H1 (cell line): ENCODE measurements around the gene MCM3AP. TPM values are rescaled to one million over a fixed set of nuclear protein-coding genes. Genes with fewer than 3 reads are reported as not detected.

Experiments used
- CTCF ChIA-PET: fragments of 300-600 bp; sonication (Branson Sonifier 250); formaldehyde crosslinking; loops from one replicate; lab custom pipeline; 2021; ENCODE audit not compliant: partially characterized antibody; lab: Charles Lee
- POLR2A ChIA-PET: fragments of 300-600 bp; sonication (Branson Sonifier 250); formaldehyde crosslinking; loops from one replicate; lab custom pipeline; 2021; ENCODE audit warnings: inconsistent platforms; ENCODE audit not compliant: partially characterized antibody; lab: Charles Lee
- DNase-seq, 2 experiments: peaks; one replicate each; pipeline versions ENCODE4 v3.0.0 to v3.0.0-alpha.2; 2010 to 2022; ENCODE audit warnings: low spot score in 2 of 2, low read depth in 1 of 2, mixed read lengths in 1 of 2
- FAIRE-seq: peaks from 2 replicates; lab custom pipeline; 2011; peaks lifted over from hg19 to GRCh38; lab: Jason Lieb, UNC
- H2AFZ ChIP-seq: 2 replicates; pipeline ENCODE4 v1.8.1; 2012; ENCODE audit warnings: low read length, inconsistent platforms
- H2AK5ac ChIP-seq: 2 replicates; pipeline ENCODE4 v1.6.1; 2013; ENCODE audit warnings: low read depth, low read length
- H2BK120ac ChIP-seq: replicated peaks from 2 replicates; pipeline ENCODE3; 2013; ENCODE audit warnings: low read depth, low read length, inconsistent platforms
- H2BK12ac ChIP-seq: 2 replicates; pipeline ENCODE4 v1.6.1; 2013; ENCODE audit warnings: low read depth, low read length
- H2BK15ac ChIP-seq: 2 replicates; pipeline ENCODE4 v1.6.1; 2013; ENCODE audit warnings: low read length
- H2BK20ac ChIP-seq: 2 replicates; pipeline ENCODE4 v1.6.1; 2013; ENCODE audit warnings: low read length
- H2BK5ac ChIP-seq: 2 replicates; pipeline ENCODE4 v1.6.1; 2013; ENCODE audit warnings: low read depth, low read length
- H3K14ac ChIP-seq: 2 replicates; pipeline ENCODE4 v1.6.1; 2013; ENCODE audit warnings: inconsistent platforms; ENCODE audit not compliant: insufficient read length
- H3K18ac ChIP-seq: 2 replicates; pipeline ENCODE4 v1.6.1; 2013; ENCODE audit warnings: low read length; ENCODE audit errors: extremely low read depth
- H3K23ac ChIP-seq: 2 replicates; pipeline ENCODE4 v1.6.1; 2013; ENCODE audit warnings: inconsistent platforms; ENCODE audit not compliant: insufficient read length
- H3K23me2 ChIP-seq: 2 replicates; pipeline ENCODE4 v1.6.1; 2013; ENCODE audit warnings: low read depth, low read length
- H3K27ac ChIP-seq: 2 replicates; pipeline ENCODE4 v1.6.1; 2011; ENCODE audit warnings: low read depth, low read length, inconsistent platforms
- H3K27me3 ChIP-seq, 4 experiments: replicated peaks in 1 of 4; 1 replicate in 1 of 4; 2 replicates in 3 of 4; pipeline versions ENCODE4 v1.6.1 to v1.8.1; 2011 to 2013; ENCODE audit warnings: low read length in 3 of 4, mild to moderate bottlenecking in 3 of 4, inconsistent platforms in 2 of 4, mixed read lengths in 2 of 4, moderate library complexity in 1 of 4; ENCODE audit not compliant: control insufficient read depth in 3 of 4, insufficient read depth in 3 of 4; ENCODE audit errors: extremely low read depth in 1 of 4
- H3K36me3 ChIP-seq, 4 experiments: 2 replicates each; pipeline versions ENCODE4 v1.6.1 to v1.8.1; 2011 to 2013; ENCODE audit warnings: mild to moderate bottlenecking in 4 of 4, low read length in 3 of 4, moderate library complexity in 2 of 4, control low read depth in 1 of 4, inconsistent platforms in 1 of 4; ENCODE audit not compliant: insufficient read depth in 4 of 4, control insufficient read depth in 2 of 4
- H3K4ac ChIP-seq: replicated peaks from 2 replicates; pipeline ENCODE3; 2013; ENCODE audit warnings: low read length, low read depth, mixed read lengths, inconsistent platforms; ENCODE audit not compliant: insufficient read length
- H3K4me1 ChIP-seq, 4 experiments: replicated peaks in 1 of 4; 1 replicate in 1 of 4; 2 replicates in 3 of 4; pipeline versions ENCODE4 v1.6.1 to v1.8.1; 2011 to 2013; ENCODE audit warnings: low read length in 3 of 4, inconsistent platforms in 2 of 4, mixed read lengths in 1 of 4; ENCODE audit not compliant: insufficient read depth in 4 of 4, control insufficient read depth in 3 of 4
- H3K4me2 ChIP-seq, 2 experiments: 2 replicates each; pipeline versions ENCODE4 v1.6.1 to v1.8.1; 2011 to 2013; ENCODE audit warnings: low read depth in 2 of 2, low read length in 2 of 2, control low read depth in 1 of 2, inconsistent platforms in 1 of 2, mild to moderate bottlenecking in 1 of 2; ENCODE audit not compliant: insufficient read depth in 1 of 2
- H3K4me3 ChIP-seq, 4 experiments: fragments of 200-600, 300-600 bp in 1 of 4; sonication (generic), shearing (Covaris generic), sonication (Bioruptor Twin) in 1 of 4; 2 replicates each; pipeline versions ENCODE4 v1.5.1 to v1.8.1; 2011 to 2016; ENCODE audit warnings: low read length in 4 of 4, low read depth in 3 of 4, control low read depth in 2 of 4, inconsistent platforms in 2 of 4, mild to moderate bottlenecking in 2 of 4, mixed read lengths in 1 of 4, moderate library complexity in 1 of 4; ENCODE audit not compliant: insufficient read depth in 2 of 4; ENCODE audit errors: extremely low read depth in 1 of 4
- H3K56ac ChIP-seq: replicated peaks from 2 replicates; pipeline ENCODE3; 2013; ENCODE audit warnings: low read depth, mild to moderate bottlenecking, mixed read lengths, low read length, inconsistent platforms; ENCODE audit not compliant: insufficient read length
- H3K79me1 ChIP-seq: 2 replicates; pipeline ENCODE4 v1.6.1; 2013; ENCODE audit warnings: low read depth, low read length, control low read depth
- H3K79me2 ChIP-seq, 2 experiments: 2 replicates each; pipeline versions ENCODE4 v1.6.1 to v1.8.1; 2012 to 2013; ENCODE audit warnings: low read length in 2 of 2, mild to moderate bottlenecking in 2 of 2, inconsistent platforms in 1 of 2; ENCODE audit not compliant: insufficient read depth in 2 of 2, control insufficient read depth in 1 of 2
- H3K9ac ChIP-seq, 4 experiments: replicated peaks in 1 of 4; 1 replicate in 1 of 4; 2 replicates in 3 of 4; pipeline versions ENCODE4 v1.6.1 to v1.8.1; 2011 to 2013; ENCODE audit warnings: low read depth in 3 of 4, low read length in 3 of 4, control low read depth in 2 of 4, mild to moderate bottlenecking in 2 of 4, moderate library complexity in 2 of 4, inconsistent platforms in 1 of 4; ENCODE audit errors: extremely low read depth in 1 of 4
- H3K9me3 ChIP-seq, 2 experiments: 2 replicates each; pipeline versions ENCODE4 v1.6.1 to v1.8.1; 2012 to 2013; ENCODE audit warnings: mild to moderate bottlenecking in 2 of 2, moderate library complexity in 2 of 2, control low read depth in 1 of 2, inconsistent platforms in 1 of 2, low read depth in 1 of 2, low read length in 1 of 2, mixed read lengths in 1 of 2; ENCODE audit not compliant: insufficient read depth in 2 of 2
- H4K20me1 ChIP-seq, 2 experiments: replicated peaks in 1 of 2; 2 replicates each; pipeline versions ENCODE3 to v1.8.1; 2011 to 2013; ENCODE audit warnings: inconsistent platforms in 2 of 2, low read length in 2 of 2, mild to moderate bottlenecking in 1 of 2; ENCODE audit not compliant: insufficient read depth in 2 of 2, control insufficient read depth in 1 of 2
- H4K5ac ChIP-seq: 2 replicates; pipeline ENCODE4 v1.6.1; 2013; ENCODE audit warnings: low read length, low read depth, mixed read lengths, inconsistent platforms; ENCODE audit not compliant: insufficient read length
- H4K8ac ChIP-seq: 2 replicates; pipeline ENCODE4 v1.8.0; 2013; ENCODE audit warnings: mild to moderate bottlenecking, moderate library complexity, low read length, inconsistent platforms; ENCODE audit not compliant: insufficient read depth; ENCODE audit errors: extremely low read depth
- H4K91ac ChIP-seq: replicated peaks from 2 replicates; pipeline ENCODE3; 2013; ENCODE audit warnings: low read length, mixed read lengths, inconsistent platforms; ENCODE audit not compliant: insufficient read length
- ASH2L ChIP-seq: fragments of 200-600, 300-600 bp; sonication (generic); IDR thresholded peaks from one replicate; pipeline ENCODE4 v1.7.1; 2017; ENCODE audit warnings: low read length
- CHD2 ChIP-seq: IDR thresholded peaks from 2 replicates; pipeline ENCODE4 v1.6.1; 2012; ENCODE audit warnings: low read length, improper control_type of control experiment
- KDM4A ChIP-seq: IDR thresholded peaks from one replicate; pipeline ENCODE4 v1.7.1; 2012; ENCODE audit warnings: low read depth, mild to moderate bottlenecking, moderate library complexity, low read length, inconsistent platforms; ENCODE audit not compliant: severe bottlenecking
- KDM5A ChIP-seq: fragments of 200-600 bp; IDR thresholded peaks from 2 replicates; pipeline ENCODE4 v1.7.1; 2012; ENCODE audit warnings: mild to moderate bottlenecking, low read length, inconsistent platforms, mixed read lengths
- MAX ChIP-seq: IDR thresholded peaks from 2 replicates; pipeline ENCODE4 v1.6.1; 2012; ENCODE audit warnings: inconsistent platforms
- NRF1 ChIP-seq: IDR thresholded peaks from 2 replicates; pipeline ENCODE4 v1.6.1; 2011; ENCODE audit warnings: mild to moderate bottlenecking, low read depth, low read length, improper control_type of control experiment
- PHF8 ChIP-seq: fragments of 200-600 bp; sonication (generic); conservative IDR thresholded peaks from 2 replicates; pipeline ENCODE4 v1.7.1; 2012; ENCODE audit warnings: low read depth, mild to moderate bottlenecking, inconsistent platforms, low read length, moderate library complexity
- POLR2A ChIP-seq, 2 experiments: IDR thresholded peaks; 1 replicate in 1 of 2; 2 replicates in 1 of 2; pipeline ENCODE4 v1.6.1; 2011; ENCODE audit warnings: low read depth in 2 of 2, low read length in 2 of 2, mild to moderate bottlenecking in 2 of 2; ENCODE audit errors: control extremely low read depth in 1 of 2
- SAP30 ChIP-seq: fragments of 300-600 bp; sonication (generic); IDR thresholded peaks from 2 replicates; pipeline ENCODE4 v1.7.1; 2012; ENCODE audit warnings: low read length, moderate library complexity, mild to moderate bottlenecking, inconsistent platforms; ENCODE audit not compliant: insufficient read depth, insufficient replicate concordance
- SP1 ChIP-seq: IDR thresholded peaks from 2 replicates; pipeline ENCODE4 v1.6.1; 2011; ENCODE audit warnings: low read depth, low read length
- SRF ChIP-seq: IDR thresholded peaks from 2 replicates; pipeline ENCODE4 v1.6.1; 2011; ENCODE audit warnings: mild to moderate bottlenecking, low read depth, low read length, moderate library complexity
- TAF7 ChIP-seq: optimal IDR thresholded peaks from 2 replicates; pipeline ENCODE3; 2011; ENCODE audit warnings: low read depth, mild to moderate bottlenecking, inconsistent platforms, low read length, moderate library complexity, borderline replicate concordance
- WGBS, 2 experiments: shearing (Covaris generic) in 1 of 2; methylation state at CpG; one replicate each; pipeline versions ENCODE4 v1.1.6 to v1.1.7; 2013 to 2015; ENCODE audit warnings: low lambda C conversion rate in 2 of 2, mixed read lengths in 2 of 2, inconsistent platforms in 1 of 2, low coverage in 1 of 2, missing lambda C conversion rate in 1 of 2; ENCODE audit not compliant: insufficient replicate concordance in 2 of 2, insufficient coverage in 1 of 2, insufficient read length in 1 of 2; ENCODE audit errors: extremely low coverage in 1 of 2, missing lambda C conversion rate in 1 of 2; 5-methylcytosine and 5-hydroxymethylcytosine counted together
- polyA plus RNA-seq, 7 experiments: library from polyadenylated mRNA; depleted of rRNA in 3 of 7; stranded (reverse) in 5 of 7; unstranded in 2 of 7; fragments of >200 nt in 5 of 7; fragments of 200-250 nt in 2 of 7; gene quantifications; 1 replicate in 5 of 7; 2 replicates in 1 of 7; 4 replicates in 1 of 7; pipeline versions ENCODE4 v1.2.1 to v1.2.3, GENCODE V29; 2011 to 2013; ENCODE audit warnings: missing spikeins in 2 of 7, mixed read lengths in 2 of 7
- total RNA-seq: library from RNA; stranded (reverse); fragmentation: NEBNext Ultra II Directional; extraction: Animal tissue kit (Norgen Biotek cat#: 25700); gene quantifications from 2 replicates; pipeline ENCODE4 v1.2.1, GENCODE V29; 2021

The MCM3AP gene
- total and polyA plus RNA-seq, 2 of the 8 experiments (the other 6 are each of a cell fraction or from before 2014, with no cell fraction given), result 37.2 to 119 TPM

- Histone ChIP-seq H3K79me2 (peaks cover 11 to 56% of the 10 kb centered on the region in 2 experiments), H3K4me3 (peak within 1 kb of the TSS; percentile 92 to 96 (median 94)), H3K27me3 (no peaks in the 10 kb centered on the region), H2AK5ac (no peak within 1 kb of the TSS), H3K4me2 (peak within 1 kb of the TSS; percentile 78 to 97), H3K27ac (peak within 1 kb of the TSS; percentile 86), H3K56ac (peak within 1 kb of the TSS; percentile 88), H3K36me3 (peaks cover 0 to 8% (median 7%) of the 10 kb centered on the region in 4 experiments; a peak in 4 of 8 replicates), H4K20me1 (peaks cover 5 to 19% of the 10 kb centered on the region in 2 experiments), H3K9ac (peak within 1 kb of the TSS; percentile 79 to 98 (median 92)), H2BK15ac (no peak within 1 kb of the TSS), H3K4me1 (peaks cover 0 to 9% (median 6%) of the 10 kb centered on the region in 4 experiments; a peak in 6 of 7 replicates), H3K14ac (no peak within 1 kb of the TSS), H4K8ac (peak within 1 kb of the TSS; percentile 99), H4K5ac (peak within 1 kb of the TSS; percentile 89), H2AFZ (no peak within 1 kb of the TSS), H3K79me1 (peaks cover 17% of the 10 kb centered on the region), H2BK20ac (no peak within 1 kb of the TSS), H3K4ac (peak within 1 kb of the TSS; percentile 99), H3K18ac (peak within 1 kb of the TSS; percentile 96), H2BK120ac (no peak within 1 kb of the TSS), H4K91ac (peak within 1 kb of the TSS; percentile 94), H2BK12ac (no peak within 1 kb of the TSS), H3K23ac (no peak within 1 kb of the TSS), H2BK5ac (peak within 1 kb of the TSS; percentile 90), H3K9me3 (no peaks in the 10 kb centered on the region), H3K23me2 (peaks cover 14% of the 10 kb centered on the region)
- POLR2A ChIA-PET, result interaction anchor here (0.7 to 2.7 kb wide), 9 partner anchors 10 to 94 kb away, joined by 3 to 17 read pairs (median 5); partner anchors contain the start of genes MCM3AP and YBEY
- no peak for FAIRE-seq
- CTCF ChIA-PET, result interaction anchor here (0.8 to 1.2 kb wide), 2 partner anchors 11 to 352 kb away, joined by 3 read pairs; no protein-coding TSS in a partner anchor
- WGBS, 2 experiments, result 4% methylated on average over 67 of the region's 76 CpGs; no CpG with 5 or more reads in 1 of the 2 experiments
- peak; percentile 88 to 96 for DNase-seq
- TF ChIP-seq POLR2A (IDR thresholded peaks at IDR 0.05; ENCODE audit: control extremely low read depth in 1 of 2, low read depth in 2 of 2, low read length in 2 of 2) (peak in 1 of 2 experiments; percentile 69; a peak in 2 of 3 replicates), PHF8 (peak; percentile 79), SRF (no peak), KDM4A (peak; percentile 3), TAF7 (peak; percentile 94), SP1 (peak; percentile 95), ASH2L (peak; percentile 86), SAP30 (peak; percentile 39), CHD2 (peak; percentile 76), MAX (peak; percentile 15; the same call in 1 of the 2 replicates), NRF1 (peak; percentile 62; the same call in 1 of the 2 replicates), KDM5A (peak; percentile 77; the same call in 1 of the 2 replicates)
Observed at GRCh38 chr21:46323710-46324389, 38.4 kb upstream of the MCM3AP start, which contains the start of the genes C21orf58 and PCNT. TSS of gene C21orf58 (minus strand) at chr21:46323870. CDS start at chr21:46322738, 1,132 bp downstream. TSS of gene PCNT (plus strand) at chr21:46324156. CDS start at chr21:46324229, 73 bp downstream.
